Panc1 (cell line): Measurements from ENCODE around the gene EFR3B.

ENCODE experiments used
- POLR2AphosphoS5 ChIP-seq: IDR thresholded peaks from 2 replicates; pipeline ENCODE4 v1.6.1; 2012; ENCODE audit warnings: mild to moderate bottlenecking, low read depth, low read length, moderate library complexity
- SIN3A ChIP-seq: IDR thresholded peaks from 2 replicates; pipeline ENCODE4 v1.6.1; 2012; ENCODE audit warnings: low read depth, mild to moderate bottlenecking, low read length, moderate library complexity, borderline replicate concordance; ENCODE audit not compliant: insufficient read depth
- TCF7L2 ChIP-seq: IDR thresholded peaks from 2 replicates; pipeline ENCODE4 v1.6.1; 2011; ENCODE audit warnings: mild to moderate bottlenecking, low read depth, low read length, inconsistent platforms
- TF ChIP-seq, protein P1 (sequence below): fragments of 450-650 bp; IDR thresholded peaks from 2 replicates; pipeline ENCODE4 v1.5.1; 2017; ENCODE audit warnings: mild to moderate bottlenecking
- TF ChIP-seq, protein P2 (sequence below), 2 experiments: IDR thresholded peaks; 2 replicates each; pipeline ENCODE4 v1.6.1; 2011 to 2012; ENCODE audit warnings: low read depth in 2 of 2, control low read depth in 1 of 2, low read length in 1 of 2, mild to moderate bottlenecking in 1 of 2, moderate library complexity in 1 of 2; ENCODE audit not compliant: insufficient read depth in 1 of 2

DNA sequence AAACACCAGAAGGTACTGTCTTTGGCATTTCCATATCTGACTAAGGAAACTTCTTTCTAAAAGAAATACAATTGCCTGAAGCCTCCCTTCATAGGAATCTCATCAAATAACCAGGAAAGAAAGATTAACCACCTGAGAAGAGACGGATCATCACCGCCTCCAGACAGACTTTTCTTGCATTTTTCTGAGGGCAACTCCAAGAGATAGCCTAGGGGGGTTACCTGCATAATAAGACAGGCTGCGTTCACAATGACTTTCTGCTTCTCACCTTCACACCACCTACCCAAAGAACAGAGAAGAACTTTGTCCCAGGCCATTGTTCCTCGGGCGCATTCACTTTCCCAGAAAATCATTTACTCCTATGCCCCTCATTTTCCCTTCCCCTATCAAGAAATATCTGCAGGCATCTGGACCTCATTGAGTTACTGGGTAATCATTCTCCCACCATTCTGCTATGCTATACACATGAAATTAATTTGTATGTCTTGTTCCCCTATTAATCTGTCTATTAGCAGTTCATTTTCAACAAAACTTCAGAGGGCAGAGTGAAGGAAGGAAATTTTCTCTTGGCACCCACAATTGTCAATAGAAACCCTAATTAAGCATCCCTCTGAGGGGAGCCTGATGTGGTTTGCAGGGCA is 134.8 kb downstream of the EFR3B start:
- TF ChIP-seq, protein P1, sequence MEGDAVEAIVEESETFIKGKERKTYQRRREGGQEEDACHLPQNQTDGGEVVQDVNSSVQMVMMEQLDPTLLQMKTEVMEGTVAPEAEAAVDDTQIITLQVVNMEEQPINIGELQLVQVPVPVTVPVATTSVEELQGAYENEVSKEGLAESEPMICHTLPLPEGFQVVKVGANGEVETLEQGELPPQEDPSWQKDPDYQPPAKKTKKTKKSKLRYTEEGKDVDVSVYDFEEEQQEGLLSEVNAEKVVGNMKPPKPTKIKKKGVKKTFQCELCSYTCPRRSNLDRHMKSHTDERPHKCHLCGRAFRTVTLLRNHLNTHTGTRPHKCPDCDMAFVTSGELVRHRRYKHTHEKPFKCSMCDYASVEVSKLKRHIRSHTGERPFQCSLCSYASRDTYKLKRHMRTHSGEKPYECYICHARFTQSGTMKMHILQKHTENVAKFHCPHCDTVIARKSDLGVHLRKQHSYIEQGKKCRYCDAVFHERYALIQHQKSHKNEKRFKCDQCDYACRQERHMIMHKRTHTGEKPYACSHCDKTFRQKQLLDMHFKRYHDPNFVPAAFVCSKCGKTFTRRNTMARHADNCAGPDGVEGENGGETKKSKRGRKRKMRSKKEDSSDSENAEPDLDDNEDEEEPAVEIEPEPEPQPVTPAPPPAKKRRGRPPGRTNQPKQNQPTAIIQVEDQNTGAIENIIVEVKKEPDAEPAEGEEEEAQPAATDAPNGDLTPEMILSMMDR, result no peak
- no peak for TF ChIP-seq SIN3A
- TF ChIP-seq, protein P2, sequence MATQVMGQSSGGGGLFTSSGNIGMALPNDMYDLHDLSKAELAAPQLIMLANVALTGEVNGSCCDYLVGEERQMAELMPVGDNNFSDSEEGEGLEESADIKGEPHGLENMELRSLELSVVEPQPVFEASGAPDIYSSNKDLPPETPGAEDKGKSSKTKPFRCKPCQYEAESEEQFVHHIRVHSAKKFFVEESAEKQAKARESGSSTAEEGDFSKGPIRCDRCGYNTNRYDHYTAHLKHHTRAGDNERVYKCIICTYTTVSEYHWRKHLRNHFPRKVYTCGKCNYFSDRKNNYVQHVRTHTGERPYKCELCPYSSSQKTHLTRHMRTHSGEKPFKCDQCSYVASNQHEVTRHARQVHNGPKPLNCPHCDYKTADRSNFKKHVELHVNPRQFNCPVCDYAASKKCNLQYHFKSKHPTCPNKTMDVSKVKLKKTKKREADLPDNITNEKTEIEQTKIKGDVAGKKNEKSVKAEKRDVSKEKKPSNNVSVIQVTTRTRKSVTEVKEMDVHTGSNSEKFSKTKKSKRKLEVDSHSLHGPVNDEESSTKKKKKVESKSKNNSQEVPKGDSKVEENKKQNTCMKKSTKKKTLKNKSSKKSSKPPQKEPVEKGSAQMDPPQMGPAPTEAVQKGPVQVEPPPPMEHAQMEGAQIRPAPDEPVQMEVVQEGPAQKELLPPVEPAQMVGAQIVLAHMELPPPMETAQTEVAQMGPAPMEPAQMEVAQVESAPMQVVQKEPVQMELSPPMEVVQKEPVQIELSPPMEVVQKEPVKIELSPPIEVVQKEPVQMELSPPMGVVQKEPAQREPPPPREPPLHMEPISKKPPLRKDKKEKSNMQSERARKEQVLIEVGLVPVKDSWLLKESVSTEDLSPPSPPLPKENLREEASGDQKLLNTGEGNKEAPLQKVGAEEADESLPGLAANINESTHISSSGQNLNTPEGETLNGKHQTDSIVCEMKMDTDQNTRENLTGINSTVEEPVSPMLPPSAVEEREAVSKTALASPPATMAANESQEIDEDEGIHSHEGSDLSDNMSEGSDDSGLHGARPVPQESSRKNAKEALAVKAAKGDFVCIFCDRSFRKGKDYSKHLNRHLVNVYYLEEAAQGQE (IDR thresholded peaks at IDR 0.05; ENCODE audit: insufficient read depth in 1 of 2, low read depth in 2 of 2, low read length in 1 of 2), result no peak
- TF ChIP-seq POLR2AphosphoS5, result no peak
- no peak for TF ChIP-seq TCF7L2
